HG03354 (cell line): ENCODE results near the gene CRACDL.

ENCODE experiments used
- ATAC-seq: cut with Tn5 transposase; IDR thresholded peaks from one replicate; pipeline ENCODE4 v1.9.1; 2021; ENCODE audit warnings: mild to moderate bottlenecking; ENCODE audit not compliant: unreplicated experiment, poor library complexity, severe bottlenecking

CRACDL gene

DNA sequence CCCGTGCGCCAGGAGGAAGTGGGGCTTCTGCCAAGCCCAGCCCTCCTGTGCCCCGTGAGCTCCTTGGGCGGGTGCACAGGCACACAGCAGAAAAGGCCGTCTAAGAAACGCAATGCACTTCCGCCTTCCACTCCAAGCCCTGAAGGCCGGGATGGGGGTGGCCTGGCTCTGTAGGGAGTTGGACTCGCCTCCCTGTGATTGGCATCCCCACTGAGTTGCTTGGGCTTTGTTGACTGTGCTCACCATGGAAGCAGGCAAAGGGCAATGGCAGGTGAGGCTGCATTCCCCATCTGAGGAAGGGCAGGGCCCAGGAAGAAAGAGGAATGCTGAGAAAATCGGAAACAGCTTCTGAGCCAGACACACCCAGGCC, 66.8 kb downstream of the CRACDL start:
- no peak for ATAC-seq

DNA sequence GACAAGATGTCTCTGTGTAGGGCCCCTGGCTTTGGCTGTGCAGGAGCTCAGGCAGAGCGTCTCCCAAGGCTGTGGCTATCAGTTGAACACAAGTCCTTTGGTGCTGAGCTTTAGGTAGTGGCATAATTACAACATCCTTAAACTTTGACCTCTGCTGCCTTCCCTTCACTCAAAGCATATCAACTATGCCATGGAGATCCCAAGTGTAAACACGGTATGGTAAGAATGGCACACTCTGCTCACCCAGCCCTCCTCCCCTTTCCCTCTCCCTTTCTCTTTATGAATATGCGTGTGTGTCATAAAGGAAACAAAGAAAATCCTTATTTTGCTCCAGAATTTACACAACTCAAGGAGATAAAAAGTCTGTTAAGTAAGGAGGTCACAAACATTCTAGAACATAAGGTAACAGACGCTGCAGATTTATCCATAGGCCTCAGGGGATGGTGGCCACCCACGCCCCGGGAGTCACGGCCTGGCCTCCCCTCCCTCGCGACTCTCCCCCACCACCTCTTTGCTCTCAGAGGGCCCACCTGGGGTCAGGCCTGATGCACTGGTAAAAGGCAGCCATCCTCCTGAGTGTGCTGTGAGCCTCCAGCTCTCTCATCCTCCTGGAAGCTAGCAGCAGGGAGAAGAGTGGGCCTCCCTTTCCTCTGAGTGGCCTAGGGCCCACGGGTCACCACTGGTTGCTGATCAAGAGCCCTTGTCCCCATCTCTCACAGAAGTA, 67.3 kb downstream of the CRACDL start:
- ATAC-seq, result no peak

DNA sequence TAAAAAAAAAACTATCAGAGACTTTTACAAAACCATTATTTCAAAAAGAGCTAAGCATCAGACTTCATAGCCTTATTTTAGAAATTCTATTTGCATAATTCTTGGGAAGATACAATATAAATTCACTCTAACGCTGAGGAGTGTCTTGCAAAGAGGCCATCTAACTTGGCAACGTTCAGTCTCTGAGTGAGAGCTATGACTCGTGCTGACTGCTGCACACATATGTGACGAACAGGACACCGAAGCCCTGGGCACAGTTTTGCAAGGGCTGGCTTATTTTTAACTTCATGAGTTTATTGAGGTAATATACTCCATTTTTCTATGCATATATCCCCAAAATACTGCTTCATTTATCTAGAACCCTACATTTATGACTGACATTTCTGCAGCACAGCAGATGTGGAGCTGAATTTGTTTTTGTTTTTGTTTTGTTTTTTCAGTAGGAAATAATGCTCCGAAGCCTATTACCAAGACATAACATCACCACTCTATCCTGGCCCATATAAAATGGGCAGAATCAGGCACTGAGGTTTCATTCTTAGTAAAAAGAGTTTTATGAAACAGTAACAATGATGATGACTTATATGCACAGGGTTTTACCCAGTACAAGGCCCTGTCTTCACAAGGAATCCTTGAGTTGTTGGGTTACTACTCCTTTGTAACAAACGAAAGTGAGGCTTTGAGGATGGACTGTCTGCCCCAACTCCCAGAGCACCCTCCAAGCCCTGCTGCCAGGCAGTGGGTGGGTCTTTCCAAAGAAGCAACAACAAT, 68.3 kb downstream of the CRACDL start:
- no peak for ATAC-seq

DNA sequence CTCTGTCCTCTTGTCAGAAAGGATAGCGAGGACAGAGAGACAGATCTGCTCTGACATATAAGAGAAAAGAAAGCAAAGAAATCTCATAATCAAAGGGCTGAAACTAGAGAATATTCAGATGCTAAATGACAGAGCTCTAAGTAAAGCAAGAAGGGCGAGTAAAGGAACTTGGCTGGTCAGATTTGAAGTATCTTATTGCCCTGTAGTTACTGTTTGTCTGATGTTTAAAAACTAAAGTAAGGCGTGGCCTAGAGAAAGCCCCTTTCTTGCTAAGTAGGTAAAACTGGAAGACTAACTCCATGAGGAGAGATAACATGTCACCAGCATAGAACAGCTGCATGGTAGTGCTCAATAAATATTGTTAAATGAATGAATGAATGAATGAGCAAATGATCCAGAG, 70.0 kb downstream of the CRACDL start:
- ATAC-seq, result no peak

DNA sequence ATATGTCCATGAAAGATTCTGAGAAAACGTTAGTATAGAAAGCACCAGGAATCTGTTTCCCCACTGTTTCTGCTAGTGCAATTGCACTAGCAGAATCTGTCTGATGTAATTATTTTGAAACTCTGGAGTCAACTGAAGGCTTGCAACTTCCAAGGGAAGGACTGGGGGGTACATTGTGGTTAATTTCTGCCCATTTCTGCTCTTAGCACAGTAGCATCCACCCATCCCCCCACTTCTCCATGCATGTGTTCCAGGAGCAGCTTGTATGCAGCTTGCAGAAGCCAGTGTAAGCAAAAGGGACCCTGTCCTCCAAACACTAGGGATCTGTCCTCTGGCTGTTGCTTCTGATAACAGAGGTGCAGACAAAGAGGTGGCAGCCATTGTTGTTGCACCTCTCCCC, 74.4 kb downstream of the CRACDL start:
- no peak for ATAC-seq

DNA sequence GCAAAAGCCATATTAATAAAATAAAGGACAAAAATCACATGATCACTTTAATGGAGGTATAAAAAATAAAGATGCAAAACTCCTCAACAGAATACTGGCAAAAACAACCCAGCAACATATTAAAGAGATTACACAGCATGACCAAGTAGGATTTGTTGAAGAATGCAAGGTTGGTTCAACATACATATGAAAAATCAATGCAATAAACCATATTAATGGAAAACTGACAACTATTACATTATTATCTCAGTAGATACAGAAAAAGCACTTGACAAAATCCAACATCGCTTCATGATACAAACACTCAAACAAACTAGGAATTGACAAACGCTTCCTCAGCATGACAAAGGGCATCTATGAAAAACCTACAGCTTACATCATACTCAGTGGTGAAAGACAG, 76.7 kb downstream of the CRACDL start:
- ATAC-seq, result no peak

DNA sequence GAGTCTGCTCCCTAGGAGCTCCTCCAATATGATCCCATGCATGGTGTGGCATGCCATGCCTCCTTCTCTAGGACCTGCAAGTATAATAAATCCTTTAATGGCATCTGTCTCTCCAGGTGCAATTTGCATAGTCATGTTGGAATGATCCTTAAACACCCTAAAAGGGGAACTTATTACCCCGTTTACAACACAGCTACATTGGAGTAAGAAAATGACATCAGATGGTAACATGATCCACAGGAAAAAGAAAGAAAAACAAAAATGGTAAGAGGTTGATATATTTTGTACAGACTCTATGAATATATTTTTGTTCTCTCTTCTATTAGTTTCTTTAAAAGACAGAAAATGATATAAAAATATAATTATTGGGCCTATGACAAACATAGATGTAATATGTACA, 79.0 kb downstream of the CRACDL start:
- ATAC-seq, result no peak

DNA sequence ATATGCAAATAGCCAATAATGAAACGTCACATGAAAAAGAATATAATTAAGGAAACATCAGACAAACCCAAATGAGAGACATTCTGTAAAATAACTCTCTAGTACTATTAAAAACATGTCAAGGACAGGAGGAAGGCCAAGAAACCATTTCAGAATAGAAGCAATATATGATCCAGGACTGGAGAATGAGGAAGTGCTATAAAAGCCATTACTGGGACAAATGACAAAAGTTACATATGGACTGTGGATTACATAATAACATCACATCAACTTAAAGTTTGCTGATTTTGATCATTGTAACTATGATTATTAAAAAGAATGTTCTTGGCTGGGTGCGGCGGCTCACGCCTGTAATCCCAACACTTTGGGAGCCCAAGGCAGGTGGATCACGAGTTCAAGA, 81.3 kb downstream of the CRACDL start:
- ATAC-seq, result no peak

DNA sequence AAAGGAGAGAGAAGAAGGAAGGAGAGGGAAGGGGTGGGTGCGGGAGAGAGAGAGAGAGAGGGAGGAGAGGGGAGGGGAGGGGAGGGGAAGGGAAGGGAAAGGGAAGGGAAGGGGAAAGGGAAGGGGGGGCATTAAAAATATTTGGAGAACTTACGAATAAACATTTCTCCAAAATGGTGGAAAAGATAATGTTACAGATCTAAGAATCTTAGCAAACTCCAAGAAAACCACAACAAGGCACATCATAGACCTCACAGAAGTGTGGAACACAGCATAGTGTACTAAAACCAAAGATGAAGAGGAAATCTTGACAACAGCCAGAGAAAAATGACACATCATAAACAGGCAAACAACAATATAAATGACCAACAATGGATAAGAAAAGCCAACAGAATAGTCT, 83.1 kb downstream of the CRACDL start:
- no peak for ATAC-seq

DNA sequence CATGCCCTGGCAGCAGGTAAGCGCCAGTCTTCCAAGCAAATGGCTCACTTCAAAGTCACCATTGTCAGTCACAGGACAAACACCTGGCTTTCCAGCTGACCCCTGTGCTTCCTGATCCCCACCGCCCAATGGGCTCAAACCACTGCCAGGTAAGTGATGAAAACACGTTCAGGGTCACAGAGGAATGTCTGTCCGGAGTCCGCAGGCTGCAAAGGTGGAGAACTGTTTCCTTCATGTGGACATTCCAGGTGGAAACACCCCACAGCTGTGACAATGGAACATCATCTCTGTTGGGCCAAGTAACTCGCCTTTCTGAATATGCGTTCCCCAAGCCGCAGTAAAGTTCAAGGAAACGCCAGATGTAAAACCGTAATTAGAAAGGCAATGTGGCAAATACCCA, 86.0 kb downstream of the CRACDL start:
- ATAC-seq, result no peak

DNA sequence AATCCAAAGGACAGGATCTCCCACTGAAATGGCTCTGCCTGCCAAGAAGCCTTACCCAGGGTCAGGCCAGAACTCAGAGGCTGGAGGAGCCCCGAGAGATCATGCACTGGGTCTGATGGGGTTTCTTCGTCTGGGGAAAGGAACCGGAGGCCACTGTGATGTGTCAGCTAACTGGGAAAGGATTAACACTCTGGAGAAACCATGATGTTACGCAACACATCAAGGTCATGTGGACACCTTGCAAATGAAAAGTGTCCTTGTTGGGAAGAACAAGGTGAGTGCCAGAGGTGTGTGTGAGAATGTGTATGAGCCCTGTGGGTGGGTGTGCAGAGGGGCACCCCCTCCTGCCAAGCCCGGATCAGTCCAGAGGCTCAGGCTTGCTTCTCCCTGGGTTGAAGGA, 86.9 kb downstream of the CRACDL start:
- no peak for ATAC-seq

DNA sequence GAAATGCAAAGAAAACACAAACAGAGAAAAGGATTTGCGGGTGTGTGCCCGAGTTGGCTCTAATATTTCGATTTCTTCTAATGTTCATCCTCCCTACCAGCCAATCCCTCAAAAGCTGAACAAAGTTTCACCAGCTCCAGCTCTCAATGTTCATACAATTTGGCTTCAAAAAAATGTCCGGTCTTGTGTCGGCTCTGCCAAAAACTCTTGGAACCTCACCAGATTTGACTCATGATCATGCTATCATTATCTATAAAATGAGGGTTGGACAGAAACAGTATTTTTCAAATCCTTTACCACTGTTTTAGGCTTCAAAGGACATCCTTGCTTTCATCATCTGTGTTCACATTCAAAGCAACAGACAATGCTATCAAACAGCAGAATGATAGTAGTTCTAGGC, 88.2 kb downstream of the CRACDL start:
- ATAC-seq, result no peak

DNA sequence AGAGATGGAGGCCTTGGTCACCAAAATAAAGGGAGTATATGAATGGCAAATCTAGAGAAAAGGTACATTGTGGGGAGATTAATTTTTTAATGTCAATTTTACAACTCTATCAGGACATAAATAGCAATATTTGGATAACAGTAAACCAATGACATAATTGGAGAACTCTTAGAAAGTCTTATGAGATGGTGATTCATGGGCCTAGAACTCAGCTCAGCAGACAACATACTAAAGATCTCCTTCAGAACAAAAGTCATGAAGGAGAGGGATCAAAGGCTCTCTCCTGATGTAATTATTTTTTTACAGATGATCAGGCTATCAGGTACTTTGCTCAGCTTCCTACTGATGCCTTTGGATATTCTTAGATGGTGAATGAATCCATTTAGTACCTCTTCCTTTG, 90.0 kb downstream of the CRACDL start:
- no peak for ATAC-seq

DNA sequence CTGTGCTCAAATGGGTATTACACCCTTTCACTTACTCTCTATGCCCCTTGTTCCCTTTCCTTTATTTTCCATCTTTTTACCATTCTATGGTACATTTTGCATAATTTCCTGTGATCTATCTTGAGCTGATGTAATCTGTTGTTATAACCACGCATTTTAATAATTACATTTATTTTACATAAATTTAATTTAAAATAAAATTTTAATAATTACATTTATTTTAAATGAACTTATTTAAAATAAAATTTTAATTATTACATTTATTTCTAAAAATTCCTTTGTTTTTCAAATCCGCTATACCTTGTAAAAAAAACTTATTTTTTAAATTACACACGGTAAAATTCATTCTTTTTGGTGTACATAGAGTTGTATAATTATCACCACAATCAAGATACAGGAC, 93.9 kb downstream of the CRACDL start:
- ATAC-seq, result no peak

DNA sequence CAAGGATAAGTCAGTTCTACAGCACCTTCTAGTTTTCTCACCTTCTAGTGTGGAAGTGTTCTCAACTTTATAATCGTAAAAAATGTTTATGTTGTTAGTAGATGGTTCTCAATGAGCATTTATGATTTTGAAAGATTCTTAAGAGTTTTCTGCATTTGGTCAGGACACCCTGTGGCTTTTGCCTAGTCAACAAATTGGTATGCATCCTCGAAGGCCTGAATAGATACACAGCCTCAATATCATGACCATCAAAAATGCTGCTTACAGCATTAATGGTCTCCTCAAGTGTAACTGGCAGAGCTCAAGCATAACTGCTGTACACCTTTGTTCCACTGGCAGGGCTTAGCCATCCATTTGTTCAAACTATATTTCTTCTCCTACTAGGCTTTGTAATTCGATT, 96.7 kb downstream of the CRACDL start:
- ATAC-seq, result no peak

DNA sequence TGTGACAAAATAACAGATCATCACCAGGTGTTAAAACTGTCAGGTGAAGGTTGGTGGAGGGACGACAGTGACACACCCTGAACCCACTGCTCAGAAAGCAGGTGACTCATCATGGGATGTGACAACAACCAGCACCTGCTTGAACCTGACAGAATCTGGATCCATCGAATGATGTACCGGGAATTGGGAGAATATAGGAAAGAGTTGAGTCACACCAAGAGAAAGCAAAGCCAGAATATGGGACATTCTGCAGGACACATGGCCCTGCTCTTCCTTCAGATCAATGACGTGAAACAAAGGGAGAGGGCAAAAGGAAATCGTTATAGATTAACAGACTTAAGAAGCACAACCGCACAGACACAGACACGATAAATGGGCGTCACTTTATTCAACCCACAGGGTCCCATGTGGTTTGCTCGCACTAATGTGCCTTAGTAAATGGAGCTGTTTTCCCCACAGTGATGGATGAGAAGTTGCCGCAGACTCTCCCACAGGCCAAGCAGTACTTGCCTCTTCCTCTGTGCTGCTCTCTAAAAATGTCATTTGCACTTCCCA, 100.1 kb downstream of the CRACDL start:
- ATAC-seq, result no peak

DNA sequence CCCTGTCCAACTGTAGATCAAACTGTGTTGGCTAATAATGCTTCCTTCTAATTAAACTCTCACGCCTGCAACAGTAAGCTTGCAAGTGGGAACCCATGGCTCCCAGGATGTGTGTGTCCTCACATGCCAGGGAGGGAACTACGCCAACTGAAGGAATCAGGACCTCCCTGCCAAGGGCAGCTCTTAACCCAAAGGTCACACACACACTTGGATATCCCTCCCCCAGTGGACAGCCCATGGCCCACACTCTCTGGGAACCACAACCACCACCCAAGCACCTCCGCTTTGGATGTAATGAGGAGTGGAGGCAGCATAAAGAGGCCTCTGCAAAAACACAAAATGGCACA, 102.1 kb downstream of the CRACDL start:
- no peak for ATAC-seq

DNA sequence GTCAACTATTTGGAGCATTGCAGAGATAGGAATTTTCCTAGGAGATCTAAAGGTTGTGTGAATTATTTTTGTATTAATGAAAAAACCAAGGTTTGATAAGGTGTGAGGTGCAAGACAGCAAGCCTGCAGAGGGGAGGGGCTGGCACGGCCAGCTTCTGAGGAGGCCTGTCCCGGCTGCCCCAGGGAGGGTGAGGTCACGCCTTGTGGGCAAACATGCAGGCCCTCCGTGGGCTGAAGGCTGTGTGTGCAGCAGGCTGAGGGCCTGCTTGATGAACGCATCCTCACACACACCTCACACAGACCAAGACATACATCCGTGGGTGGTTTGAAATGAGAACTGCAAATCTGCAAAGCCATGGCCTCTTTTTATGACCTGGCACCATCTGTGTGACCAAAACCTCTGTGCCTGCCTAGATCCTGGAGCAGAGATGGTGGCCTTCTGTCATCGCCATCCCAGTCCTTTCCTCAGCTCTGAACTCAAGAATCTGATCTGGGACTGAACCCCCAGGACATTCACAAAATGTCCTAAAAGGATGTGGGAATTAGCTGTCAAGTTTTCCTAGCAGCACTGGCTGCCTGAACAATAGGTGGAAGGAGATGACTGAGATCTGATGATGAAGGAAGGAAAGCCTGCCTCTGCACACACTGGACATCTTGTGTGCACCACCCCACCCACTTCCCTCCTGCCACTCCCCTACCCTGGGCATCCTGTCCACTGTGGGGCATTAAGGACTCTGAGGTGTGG, 102.7 kb downstream of the CRACDL start:
- ATAC-seq, result no peak

DNA sequence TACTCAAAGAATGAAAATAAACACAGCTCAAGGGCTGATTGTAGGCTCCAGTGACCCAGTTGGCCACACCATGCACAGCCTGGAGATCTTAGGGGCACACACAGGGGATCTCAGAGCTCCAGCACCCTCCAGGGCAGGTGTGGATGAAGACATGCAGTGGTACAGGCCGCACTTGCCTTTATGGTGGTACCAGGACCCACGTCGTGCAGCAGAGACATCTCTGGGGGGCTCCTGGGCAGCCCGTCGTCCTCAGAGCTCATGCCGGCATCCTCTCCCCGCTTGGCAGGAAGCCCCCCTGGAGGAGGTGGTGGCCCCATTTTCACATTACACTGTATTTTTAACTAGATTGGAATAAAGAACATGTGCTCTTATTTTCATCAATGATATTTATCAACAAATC, 103.9 kb downstream of the CRACDL start:
- no peak for ATAC-seq

DNA sequence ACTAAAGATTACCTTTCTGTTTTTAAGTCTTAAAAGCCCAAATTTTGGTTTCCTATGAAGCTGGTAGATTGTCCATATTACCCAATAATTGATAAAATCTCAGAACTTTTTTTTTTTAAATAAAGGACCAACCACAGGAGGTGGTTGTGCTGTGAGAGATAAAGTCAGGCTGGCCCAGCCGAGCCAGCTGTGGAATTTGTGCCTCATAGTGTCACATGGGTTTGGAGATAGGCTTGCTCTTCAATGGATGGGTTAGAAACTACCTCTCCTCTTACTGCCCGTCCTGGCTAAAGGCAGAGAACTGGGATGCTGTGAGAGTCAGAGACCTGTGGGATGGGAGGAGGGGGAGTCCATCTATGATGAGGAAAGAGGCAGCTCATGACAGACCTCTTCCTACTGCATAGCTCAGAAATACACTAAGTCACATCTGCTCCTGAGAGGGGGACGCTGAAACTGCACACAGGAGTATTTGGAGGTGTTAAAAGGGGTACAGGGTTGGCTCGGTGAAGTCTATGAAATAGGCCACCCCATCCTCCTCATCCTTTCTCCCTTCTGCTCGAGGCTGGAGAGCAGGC, 105.4 kb downstream of the CRACDL start:
- no peak for ATAC-seq
